IPS DF 6.9 (cell line): ENCODE data around the gene CLK2.
"Not testable (repeated sequence)": the region's sequence is repeated elsewhere in the genome, so short reads cannot be mapped to it uniquely, and the experiment has no call there.

ENCODE experiments used
- DNase-seq: peaks from one replicate; pipeline ENCODE4 v3.0.0-alpha.2; 2013; ENCODE audit warnings: low read depth, low spot score
- H3K27ac ChIP-seq: one replicate; pipeline ENCODE4 v1.5.1; 2013; ENCODE audit warnings: low read length, control low read depth
- H3K27me3 ChIP-seq: 2 replicates; pipeline ENCODE4 v1.6.1; 2013; ENCODE audit warnings: mild to moderate bottlenecking, low read length; ENCODE audit not compliant: control insufficient read depth, insufficient read depth
- H3K36me3 ChIP-seq: 2 replicates; pipeline ENCODE4 v1.6.1; 2013; ENCODE audit warnings: low read length; ENCODE audit not compliant: control insufficient read depth, insufficient read depth
- H3K4me1 ChIP-seq: 2 replicates; pipeline ENCODE4 v1.6.1; 2013; ENCODE audit warnings: low read length; ENCODE audit not compliant: control insufficient read depth, insufficient read depth
- H3K4me3 ChIP-seq: 2 replicates; pipeline ENCODE4 v1.5.1; 2013; ENCODE audit warnings: mild to moderate bottlenecking, low read length
- H3K9me3 ChIP-seq: 2 replicates; pipeline ENCODE4 v1.6.1; 2013; ENCODE audit warnings: low read length, inconsistent platforms; ENCODE audit not compliant: control insufficient read depth, insufficient read depth
- WGBS: extraction: QIAGEN DNeasy Blood & Tissue Kit; methylation state at CpG from one replicate; pipeline ENCODE4 v1.1.7; 2013; ENCODE audit warnings: mixed read lengths, missing lambda C conversion rate; ENCODE audit not compliant: insufficient read length, insufficient coverage; 5-methylcytosine and 5-hydroxymethylcytosine counted together

Gene CLK2

DNA sequence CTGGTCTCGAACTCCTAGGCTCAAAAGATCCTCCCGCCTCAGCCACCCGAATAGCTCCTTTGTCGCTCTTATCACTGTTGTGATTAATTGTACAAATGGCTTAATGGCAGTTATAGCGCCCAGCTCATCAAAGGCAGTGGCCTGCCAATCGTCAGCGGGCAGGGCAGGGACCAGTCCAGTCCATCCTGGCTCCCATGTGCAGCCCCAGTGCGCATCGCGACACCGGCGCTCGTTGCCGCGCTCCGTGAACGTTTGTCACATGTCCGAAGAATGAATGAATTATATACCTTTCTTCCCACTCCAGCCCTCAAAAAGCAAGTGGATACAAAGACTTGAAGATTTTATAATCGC, 46.4 kb downstream of the CLK2 start:
- no peak for DNase-seq
- H3K4me1 ChIP-seq, result peaks cover 3% of the 10 kb centered on the region
- WGBS, result no CpG with 5 or more reads among the region's 19 CpGs
- no peaks in the 10 kb centered on the region for H3K27me3 ChIP-seq
- H3K36me3 ChIP-seq, result no peaks in the 10 kb centered on the region
- H3K27ac ChIP-seq, result no peak overlapping the region
- peak overlapping the region; percentile 93 for H3K4me3 ChIP-seq
- H3K9me3 ChIP-seq, result no peaks in the 10 kb centered on the region

GRCh38 chr1:155226188-155226909, 47.0 kb downstream of the CLK2 start:
- peaks cover 3% of the 10 kb centered on the region for H3K4me1 ChIP-seq
- H3K4me3 ChIP-seq, result peak overlapping the region; percentile 93; the same call in 1 of the 2 replicates
- H3K36me3 ChIP-seq, result no peaks in the 10 kb centered on the region
- H3K27me3 ChIP-seq, result no peaks in the 10 kb centered on the region
- WGBS, result no CpG with 5 or more reads among the region's 7 CpGs
- DNase-seq, result no peak
- H3K27ac ChIP-seq, result no peak overlapping the region
- H3K9me3 ChIP-seq, result no peaks in the 10 kb centered on the region

DNA sequence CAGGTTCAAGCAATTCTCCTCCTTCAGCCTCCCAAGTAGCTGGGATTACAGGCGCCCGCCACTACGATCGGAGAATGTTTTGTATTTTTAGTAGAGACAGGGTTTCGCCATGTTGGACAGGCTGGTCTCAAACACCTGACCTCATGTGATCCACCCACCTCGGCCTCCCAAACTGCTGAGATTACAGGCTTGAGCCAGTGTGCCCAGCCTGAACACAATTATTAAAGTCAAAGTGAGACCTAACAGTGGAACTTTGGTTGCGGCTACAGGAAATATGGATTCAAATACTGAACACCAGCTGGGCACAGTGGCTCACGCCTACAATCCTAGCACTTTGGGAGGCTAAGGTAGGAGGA, 47.9 kb downstream of the CLK2 start:
- not testable (repeated sequence) for H3K9me3 ChIP-seq, H3K27me3 ChIP-seq, H3K36me3 ChIP-seq, H3K27ac ChIP-seq, H3K4me3 ChIP-seq, H3K4me1 ChIP-seq, DNase-seq
- no CpG with 5 or more reads among the region's 8 CpGs for WGBS

GRCh38 chr1:155223047-155223446, 50.3 kb downstream of the CLK2 start:
- H3K4me1 ChIP-seq, result peaks cover 3% of the 10 kb centered on the region
- H3K27me3 ChIP-seq, result no peaks in the 10 kb centered on the region
- no peak overlapping the region for H3K27ac ChIP-seq
- no peak overlapping the region for H3K4me3 ChIP-seq
- no peaks in the 10 kb centered on the region for H3K9me3 ChIP-seq
- no peak for DNase-seq
- no CpG with 5 or more reads among the region's 7 CpGs for WGBS
- no peaks in the 10 kb centered on the region for H3K36me3 ChIP-seq

DNA sequence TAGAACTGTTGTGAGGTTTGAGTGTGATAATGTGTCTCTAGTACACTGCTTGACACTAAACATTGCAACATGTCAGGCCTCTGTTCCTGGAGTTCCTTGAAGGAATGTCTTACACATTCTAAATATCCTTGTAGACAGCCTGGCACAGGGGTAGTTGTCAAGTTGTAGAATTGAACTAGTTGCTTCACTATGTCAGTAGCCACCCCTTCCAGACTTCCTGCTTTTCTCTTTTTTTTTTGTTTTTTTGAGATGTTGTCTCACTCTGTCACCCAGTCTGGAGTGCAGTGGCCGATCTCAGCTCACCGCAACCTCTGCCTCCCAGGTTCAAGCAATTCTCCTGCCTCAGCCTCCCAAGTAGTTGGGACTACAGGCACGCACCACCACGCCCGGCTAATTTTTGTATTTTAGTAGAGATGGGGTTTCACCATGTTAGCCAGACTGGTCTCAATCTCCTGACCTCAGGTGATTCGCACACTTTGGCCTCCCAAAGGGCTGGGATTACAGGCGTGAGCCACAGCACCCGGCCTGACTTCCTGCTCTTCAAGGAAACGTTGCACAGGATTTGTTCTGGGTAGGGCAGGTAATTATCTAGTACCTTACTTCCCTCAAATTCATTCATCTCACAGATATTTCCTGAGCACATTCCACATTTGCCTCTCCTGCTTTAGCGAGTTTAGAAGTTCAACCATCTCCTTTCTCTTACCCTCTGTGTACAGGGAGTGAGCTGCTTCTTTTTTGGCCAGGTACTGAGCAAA, 52.9 kb downstream of the CLK2 start:
- H3K36me3 ChIP-seq, DNase-seq, H3K4me3 ChIP-seq, H3K27ac ChIP-seq, H3K4me1 ChIP-seq, H3K9me3 ChIP-seq, H3K27me3 ChIP-seq: not testable (repeated sequence)
- WGBS, result no CpG with 5 or more reads among the region's 10 CpGs

- Histone ChIP-seq H3K4me1 (no peaks in the 10 kb centered on the region), H3K9me3 (no peaks in the 10 kb centered on the region), H3K36me3 (no peaks in the 10 kb centered on the region), H3K27ac (no peak overlapping the region), H3K4me3 (no peak overlapping the region), H3K27me3 (no peaks in the 10 kb centered on the region)
- no CpG with 5 or more reads among the region's 1 CpG for WGBS
- no peak for DNase-seq
Measured at GRCh38 chr1:155219592-155220031, 53.7 kb downstream of the CLK2 start.

DNA sequence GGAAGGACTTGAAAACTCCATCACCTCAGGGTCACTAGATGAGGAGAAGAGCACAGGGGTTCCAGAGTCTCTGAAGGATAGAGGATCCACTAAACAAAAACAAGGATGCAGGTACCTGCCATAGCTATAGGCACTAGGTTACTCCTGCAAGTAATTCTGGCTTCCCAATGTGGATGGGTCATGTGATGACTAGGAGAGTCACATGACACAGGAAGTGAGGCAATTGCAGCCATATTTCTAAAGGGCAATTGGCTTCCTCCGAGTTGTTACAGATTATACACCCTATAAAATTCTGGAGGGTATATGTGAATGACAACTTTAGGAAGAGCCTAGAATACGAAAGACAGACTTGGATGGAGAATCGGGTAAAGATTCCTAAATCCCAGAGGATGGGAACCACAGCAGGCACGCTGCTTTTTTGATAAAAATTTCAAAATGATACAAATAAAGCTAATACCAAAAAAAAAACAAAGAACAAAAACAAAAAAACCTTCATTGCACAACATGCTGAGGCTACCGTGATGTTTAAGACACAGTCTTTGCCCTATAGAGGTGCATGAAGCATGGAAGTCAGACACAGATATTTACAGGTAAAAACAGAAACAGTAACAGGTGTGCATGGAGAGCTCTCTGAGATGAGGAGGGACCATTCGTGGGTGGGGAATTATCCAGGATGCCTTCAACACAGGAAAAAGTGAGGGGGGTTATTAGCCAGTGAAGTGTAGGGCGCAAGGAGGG, 54.3 kb downstream of the CLK2 start:
- H3K27ac ChIP-seq, result no peak overlapping the region
- no peak overlapping the region for H3K4me3 ChIP-seq
- DNase-seq, result no peak
- H3K4me1 ChIP-seq, result no peaks in the 10 kb centered on the region
- WGBS, result no CpG with 5 or more reads among the region's 7 CpGs
- no peaks in the 10 kb centered on the region for H3K27me3 ChIP-seq
- H3K9me3 ChIP-seq, result no peaks in the 10 kb centered on the region
- H3K36me3 ChIP-seq, result no peaks in the 10 kb centered on the region

GRCh38 chr1:155214702-155215101, 58.6 kb downstream of the CLK2 start:
- not testable (repeated sequence) for H3K27me3 ChIP-seq, H3K36me3 ChIP-seq, H3K9me3 ChIP-seq, H3K4me1 ChIP-seq, H3K27ac ChIP-seq, H3K4me3 ChIP-seq, DNase-seq
- no CpG with 5 or more reads among the region's 10 CpGs for WGBS
